HG03565 (cell line): Measurements from ENCODE around the gene KLHL6.

ENCODE experiments used
- ATAC-seq: cut with Tn5 transposase; IDR thresholded peaks from one replicate; pipeline ENCODE4 v1.9.1; 2021; ENCODE audit warnings: mild to moderate bottlenecking, moderate library complexity; ENCODE audit not compliant: unreplicated experiment

KLHL6 gene, protein sequence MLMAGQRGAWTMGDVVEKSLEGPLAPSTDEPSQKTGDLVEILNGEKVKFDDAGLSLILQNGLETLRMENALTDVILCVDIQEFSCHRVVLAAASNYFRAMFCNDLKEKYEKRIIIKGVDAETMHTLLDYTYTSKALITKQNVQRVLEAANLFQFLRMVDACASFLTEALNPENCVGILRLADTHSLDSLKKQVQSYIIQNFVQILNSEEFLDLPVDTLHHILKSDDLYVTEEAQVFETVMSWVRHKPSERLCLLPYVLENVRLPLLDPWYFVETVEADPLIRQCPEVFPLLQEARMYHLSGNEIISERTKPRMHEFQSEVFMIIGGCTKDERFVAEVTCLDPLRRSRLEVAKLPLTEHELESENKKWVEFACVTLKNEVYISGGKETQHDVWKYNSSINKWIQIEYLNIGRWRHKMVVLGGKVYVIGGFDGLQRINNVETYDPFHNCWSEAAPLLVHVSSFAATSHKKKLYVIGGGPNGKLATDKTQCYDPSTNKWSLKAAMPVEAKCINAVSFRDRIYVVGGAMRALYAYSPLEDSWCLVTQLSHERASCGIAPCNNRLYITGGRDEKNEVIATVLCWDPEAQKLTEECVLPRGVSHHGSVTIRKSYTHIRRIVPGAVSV

GRCh38 chr3:183555541-183556081 lies at the start of gene KLHL6:
Gene KLHL6, minus strand, starts transcription at chr3:183555706. Its CDS starts 53 bp downstream, at chr3:183555653.
- ATAC-seq, result peak; percentile 79

DNA sequence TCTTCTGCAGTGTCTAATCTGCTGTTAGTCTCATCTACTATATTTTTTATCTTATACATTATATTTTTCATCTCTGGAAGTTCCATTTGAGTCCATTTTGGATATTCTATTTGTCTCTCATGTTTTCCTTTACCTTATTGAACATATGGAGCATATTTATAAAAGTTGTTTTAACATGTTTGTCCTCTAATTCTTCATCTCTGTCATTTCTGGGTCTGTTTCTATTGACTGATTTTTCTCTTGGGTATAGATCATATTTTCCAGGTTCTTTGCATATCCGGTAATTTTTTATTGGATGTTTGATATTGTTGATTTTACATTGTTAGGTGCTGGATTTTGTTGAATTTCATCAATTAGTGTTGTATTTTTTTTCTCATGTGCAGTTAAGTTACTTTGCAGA lies 42.5 kb upstream of the KLHL6 start:
- no peak for ATAC-seq

GRCh38 chr3:183594636-183595035 lies 39.1 kb upstream of the KLHL6 start:
- no peak for ATAC-seq

GRCh38 chr3:183592821-183593220 lies 37.3 kb upstream of the KLHL6 start:
- ATAC-seq, result no peak

DNA sequence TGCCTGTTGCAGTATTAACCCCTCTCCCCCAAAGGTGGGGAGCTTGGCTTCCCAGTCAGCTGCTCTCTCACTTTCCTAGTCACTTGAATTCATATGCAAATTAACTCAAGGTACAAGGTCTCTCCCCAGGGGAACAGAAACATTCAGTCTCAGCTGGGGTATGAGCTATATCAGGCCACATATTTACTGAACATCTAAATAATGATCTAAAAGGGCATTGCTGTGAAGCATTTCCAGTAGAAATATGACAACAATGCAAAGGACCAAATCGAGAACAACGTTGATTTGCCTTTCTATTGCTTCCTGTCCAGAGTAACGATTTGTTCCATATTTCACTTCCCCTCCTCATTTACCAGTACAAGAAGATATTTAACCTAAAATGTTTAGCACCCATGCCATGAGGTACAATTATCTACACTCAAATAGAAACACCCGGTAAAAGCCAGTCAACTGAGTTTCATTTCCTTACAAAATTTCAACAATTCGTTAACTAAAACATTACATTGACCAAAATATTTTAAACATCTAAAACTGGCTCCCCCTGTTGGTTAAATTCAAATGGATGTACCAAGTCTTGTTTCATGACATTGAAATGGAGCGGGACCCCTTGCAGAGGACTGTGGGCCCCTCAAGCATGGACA lies 36.5 kb upstream of the KLHL6 start:
- ATAC-seq, result peak; percentile 87

DNA sequence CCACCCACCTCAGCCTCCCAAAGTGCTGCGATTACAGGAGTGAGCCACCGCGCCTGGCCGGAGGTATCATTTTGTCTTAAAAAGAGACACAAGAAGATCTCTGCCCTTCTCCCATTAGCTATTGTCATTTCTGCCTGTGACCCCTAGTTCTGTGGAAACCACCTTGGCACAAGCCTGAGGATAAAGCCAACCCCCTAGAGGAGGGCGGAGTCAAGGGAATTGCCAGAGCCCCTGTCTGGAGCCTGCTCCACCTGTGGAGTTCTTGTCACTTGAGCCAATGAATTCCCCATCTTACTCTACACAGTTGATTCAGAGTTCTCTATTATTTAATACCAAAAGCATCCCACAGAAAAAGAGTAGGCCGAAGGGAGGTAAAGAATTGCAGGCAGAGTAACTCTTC lies 34.9 kb upstream of the KLHL6 start:
- ATAC-seq, result no peak

DNA sequence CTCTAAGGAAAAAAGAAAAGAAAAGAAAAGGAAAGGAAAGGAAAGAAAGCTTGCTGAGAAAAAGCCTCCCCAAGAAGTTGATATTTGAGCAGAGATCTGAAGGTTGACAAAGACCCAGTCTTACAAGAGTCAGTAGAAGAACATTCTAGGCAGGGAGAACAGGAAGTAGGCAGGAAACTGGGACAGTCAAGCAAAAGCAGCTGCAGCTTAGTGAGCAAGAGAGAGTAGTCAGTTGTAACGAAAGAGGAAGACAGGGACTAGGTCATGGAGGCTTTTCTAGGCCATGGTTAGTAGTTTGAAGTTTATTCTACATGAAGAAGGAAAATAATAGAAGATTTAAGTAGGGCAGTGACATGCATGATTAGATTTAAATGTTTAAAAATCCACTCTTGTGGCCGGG lies 31.8 kb upstream of the KLHL6 start:
- no peak for ATAC-seq

GRCh38 chr3:183586477-183586876 lies 31.0 kb upstream of the KLHL6 start:
- no peak for ATAC-seq

- ATAC-seq, result no peak
Measured at GRCh38 chr3:183584914-183585280, 29.4 kb upstream of the KLHL6 start.

DNA sequence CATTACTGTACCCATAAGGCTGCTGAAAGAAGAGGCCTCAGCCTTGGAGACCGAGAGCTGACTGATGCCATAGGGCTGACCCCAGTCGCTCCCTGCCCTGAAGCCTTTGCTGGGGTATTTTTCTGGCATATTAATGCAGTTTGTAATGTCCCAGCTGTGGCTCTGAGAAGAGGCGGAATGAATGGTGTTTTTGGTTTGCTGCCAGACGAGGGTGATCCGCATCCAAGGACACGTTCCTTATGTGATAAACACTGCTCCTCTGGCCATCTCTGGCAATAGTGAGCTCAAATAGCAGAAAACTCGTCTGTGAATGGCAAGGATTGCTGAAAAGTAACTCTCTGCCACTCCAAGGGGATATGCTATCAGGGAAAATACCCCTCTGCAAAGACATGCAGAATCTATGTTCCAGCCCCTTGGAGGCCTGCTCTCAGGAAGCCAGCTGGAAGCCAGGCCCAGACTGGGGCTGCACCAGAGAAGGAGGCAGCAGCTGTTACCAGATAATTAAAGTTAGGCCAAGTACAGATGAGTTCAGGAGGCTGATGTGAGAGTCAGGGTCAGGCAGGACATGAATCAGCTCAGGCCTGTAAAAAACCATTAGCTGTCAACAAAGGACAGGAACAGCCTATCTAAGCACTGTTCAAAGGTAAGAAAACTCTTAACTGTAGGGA lies 28.9 kb upstream of the KLHL6 start:
- no peak for ATAC-seq

- ATAC-seq, result no peak
Measured at GRCh38 chr3:183583331-183584245, 28.1 kb upstream of the KLHL6 start.

GRCh38 chr3:183582161-183582560 lies 26.7 kb upstream of the KLHL6 start:
- no peak for ATAC-seq

GRCh38 chr3:183581496-183582155 lies 26.1 kb upstream of the KLHL6 start:
- no peak for ATAC-seq

DNA sequence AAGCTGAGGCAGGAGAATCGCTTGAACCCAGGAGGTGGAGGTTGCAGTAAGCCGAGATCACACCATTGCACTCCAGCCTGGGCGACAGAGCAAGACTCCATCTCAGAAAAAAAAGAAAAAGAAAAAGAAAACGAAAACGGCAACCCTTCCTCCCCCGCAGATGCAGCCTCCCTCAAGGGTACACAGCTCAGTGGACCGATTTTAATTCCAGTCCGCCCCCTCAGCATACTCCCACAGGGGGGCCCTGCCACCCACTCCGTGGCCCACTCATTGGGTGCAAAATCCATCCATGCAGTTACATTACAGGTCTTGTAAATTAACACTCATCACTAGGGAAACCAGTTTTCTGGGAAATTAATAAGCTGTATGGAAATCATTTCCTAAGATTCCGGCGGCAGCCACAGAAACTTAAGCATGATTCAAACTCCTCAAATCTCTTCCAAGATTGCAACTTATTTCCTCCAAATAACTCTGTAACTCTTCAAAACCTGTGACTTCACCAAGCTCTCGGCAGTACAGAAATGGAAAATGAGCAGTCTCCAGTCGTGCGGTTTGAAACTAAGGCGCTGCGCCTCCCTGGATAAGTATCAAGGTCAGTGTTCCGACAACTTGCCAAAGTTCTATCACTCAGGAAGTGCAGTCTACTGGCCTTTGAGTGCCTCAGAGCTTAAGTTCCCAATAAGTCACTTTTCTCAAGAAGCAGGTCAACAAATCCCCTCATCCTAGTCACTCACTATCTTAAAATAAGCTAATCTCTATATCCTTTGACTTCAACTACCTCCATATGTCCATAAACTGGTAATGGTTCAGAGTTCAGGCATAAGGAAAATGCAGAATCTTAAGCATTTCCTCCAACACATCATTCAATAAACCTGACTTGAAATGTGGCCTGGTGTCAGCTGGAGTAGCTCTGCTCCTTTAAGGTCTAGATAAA lies 24.7 kb upstream of the KLHL6 start:
- ATAC-seq, result no peak

- no peak for ATAC-seq
Measured at GRCh38 chr3:183578179-183578578, 22.7 kb upstream of the KLHL6 start.

DNA sequence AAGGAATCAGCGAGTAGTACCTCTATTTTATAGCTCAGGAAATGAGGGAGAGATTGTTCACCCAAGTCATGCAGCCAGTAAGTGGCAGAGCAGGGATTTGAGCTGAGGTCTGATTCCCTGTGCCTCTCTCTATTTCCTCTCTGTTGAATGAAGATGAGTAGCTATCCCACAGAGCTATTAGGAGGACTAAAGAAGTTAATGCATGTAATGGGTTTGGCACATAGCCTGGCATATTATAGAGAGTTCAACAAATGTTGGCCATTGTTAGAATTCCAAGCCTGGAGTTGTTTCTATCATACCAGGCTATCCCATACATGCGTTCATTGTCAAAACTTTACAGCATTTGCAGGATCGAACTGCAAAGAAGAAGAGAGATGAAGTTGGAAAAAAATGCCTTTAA lies 21.8 kb upstream of the KLHL6 start:
- ATAC-seq, result no peak

GRCh38 chr3:183576487-183577107 lies 21.1 kb upstream of the KLHL6 start:
- ATAC-seq, result no peak

GRCh38 chr3:183572935-183573334 lies 17.4 kb upstream of the KLHL6 start:
- ATAC-seq, result no peak
